HEK293T (cell line): ENCODE measurements around the gene RNU5B-1.

Experiments
- CTCF ChIA-PET: fragments of 350-600 bp; formaldehyde crosslinking; extraction: SDS; loops from one replicate; lab custom pipeline; 2021; ENCODE audit warnings: antibody characterized with exemption, inconsistent platforms; lab: Yijun Ruan, JAX
- POLR2A ChIA-PET: fragments of 350-600 bp; formaldehyde crosslinking; extraction: SDS; loops from one replicate; lab custom pipeline; 2020; ENCODE audit warnings: antibody characterized with exemption, inconsistent platforms; lab: Yijun Ruan, JAX
- DNase-seq: peaks from one replicate; pipeline ENCODE4 v3.0.0; 2012; ENCODE audit warnings: mixed read lengths; ENCODE audit errors: extremely low spot score
- ARNT ChIP-seq: fragments of 450-650 bp; IDR thresholded peaks from 2 replicates; pipeline ENCODE4 v1.6.1; 2017; ENCODE audit warnings: mild to moderate bottlenecking
- BHLHE40 ChIP-seq: fragments of 450-650 bp; IDR thresholded peaks from 2 replicates; pipeline ENCODE4 v1.6.1; 2016; ENCODE audit warnings: mild to moderate bottlenecking, moderate library complexity, borderline replicate concordance
- CTBP1 ChIP-seq: fragments of 450-650 bp; IDR thresholded peaks from 2 replicates; pipeline ENCODE4 v1.6.1; 2016; ENCODE audit warnings: borderline replicate concordance
- ELF4 ChIP-seq: fragments of 450-650 bp; IDR thresholded peaks from 2 replicates; pipeline ENCODE4 v1.6.1; 2017; ENCODE audit warnings: antibody characterized with exemption
- FOXA1 ChIP-seq: fragments of 450-650 bp; IDR thresholded peaks from 2 replicates; pipeline ENCODE4 v1.6.1; 2016; ENCODE audit warnings: mild to moderate bottlenecking
- FOXK2 ChIP-seq: fragments of 450-650 bp; IDR thresholded peaks from 2 replicates; pipeline ENCODE4 v1.6.1; 2016; ENCODE audit warnings: mild to moderate bottlenecking
- FOXM1 ChIP-seq: fragments of 450-650 bp; IDR thresholded peaks from 2 replicates; pipeline ENCODE4 v1.6.1; 2017; ENCODE audit warnings: mild to moderate bottlenecking, borderline replicate concordance
- HDGF ChIP-seq: fragments of 450-650 bp; IDR thresholded peaks from 2 replicates; pipeline ENCODE4 v1.6.1; 2017; ENCODE audit warnings: antibody characterized with exemption, borderline replicate concordance
- L3MBTL2 ChIP-seq: fragments of 450-650 bp; conservative IDR thresholded peaks from 2 replicates; pipeline ENCODE4 v1.6.1; 2016; ENCODE audit warnings: mild to moderate bottlenecking
- LEF1 ChIP-seq: fragments of 450-650 bp; IDR thresholded peaks from 2 replicates; pipeline ENCODE4 v1.6.1; 2017; ENCODE audit warnings: mild to moderate bottlenecking, borderline replicate concordance
- NFRKB ChIP-seq: fragments of 450-650 bp; IDR thresholded peaks from 2 replicates; pipeline ENCODE4 v1.6.1; 2016; ENCODE audit warnings: mild to moderate bottlenecking, moderate library complexity
- SP1 ChIP-seq: fragments of 450-650 bp; IDR thresholded peaks from 2 replicates; pipeline ENCODE4 v1.6.1; 2017
- SUZ12 ChIP-seq: fragments of 450-650 bp; IDR thresholded peaks from 2 replicates; pipeline ENCODE4 v1.6.1; 2016; ENCODE audit warnings: mild to moderate bottlenecking
- TARDBP ChIP-seq: fragments of 450-650 bp; IDR thresholded peaks from 2 replicates; pipeline ENCODE4 v1.6.1; 2016
- ZNF384 ChIP-seq: fragments of 450-650 bp; IDR thresholded peaks from 2 replicates; pipeline ENCODE4 v1.6.1; 2016
- TF ChIP-seq, protein P1 (sequence below): fragments of 450-650 bp; IDR thresholded peaks from 2 replicates; pipeline ENCODE4 v1.6.1; 2016

Gene RNU5B-1

DNA sequence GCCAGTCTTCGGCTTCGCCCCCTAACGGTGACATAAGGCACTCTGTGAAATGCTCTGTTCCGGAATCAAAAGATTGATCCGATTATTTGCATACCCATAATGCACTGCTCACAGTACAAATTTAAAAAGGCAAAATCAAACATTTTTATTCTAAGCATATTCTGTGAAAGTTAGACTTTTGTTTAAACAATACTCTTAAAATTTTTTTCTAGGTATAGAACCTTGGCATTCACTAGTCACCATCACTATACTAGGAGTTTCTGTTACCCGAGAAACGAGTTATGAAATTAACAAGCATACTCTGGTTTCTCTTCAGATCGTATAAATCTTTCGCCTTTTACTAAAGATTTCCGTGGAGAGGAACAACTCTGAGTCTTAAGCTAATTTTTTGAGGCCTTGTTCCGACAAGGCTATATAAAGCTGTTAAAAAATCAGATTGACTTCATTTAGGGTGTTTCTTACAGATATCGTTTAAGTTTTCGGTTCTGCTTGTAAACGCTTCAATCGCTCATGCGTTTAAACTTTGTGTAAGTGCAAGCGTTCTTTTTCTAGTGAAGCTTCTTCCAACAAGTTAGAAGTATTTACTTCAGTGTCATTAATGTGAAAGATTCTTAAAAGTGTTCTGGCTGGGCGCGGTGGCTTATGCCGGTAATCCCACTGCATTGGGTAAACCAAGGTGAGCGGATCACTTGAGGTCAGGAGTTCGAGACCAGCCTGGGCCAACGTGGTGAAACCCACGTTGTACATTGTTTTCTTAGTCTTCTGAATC lies at the start of gene RNU5B-1:
RNU5B-1 (plus strand) TSS at position 297 of the 769 bp plus-strand sequence.
- TF ChIP-seq ELF4 (peak; percentile 100), HDGF (no peak), ARNT (peak; percentile 65), FOXK2 (peak; percentile 97), L3MBTL2 (peak; percentile 81), CTBP1 (peak; percentile 73), SP1 (no peak), TARDBP (peak; percentile 8; the same call in 1 of the 2 replicates), BHLHE40 (peak; percentile 76), FOXM1 (peak; percentile 75), NFRKB (peak; percentile 96), FOXA1 (no peak), LEF1 (peak; percentile 93), ZNF384 (peak; percentile 79), SUZ12 (peak; percentile 74)
- TF ChIP-seq, protein P1, sequence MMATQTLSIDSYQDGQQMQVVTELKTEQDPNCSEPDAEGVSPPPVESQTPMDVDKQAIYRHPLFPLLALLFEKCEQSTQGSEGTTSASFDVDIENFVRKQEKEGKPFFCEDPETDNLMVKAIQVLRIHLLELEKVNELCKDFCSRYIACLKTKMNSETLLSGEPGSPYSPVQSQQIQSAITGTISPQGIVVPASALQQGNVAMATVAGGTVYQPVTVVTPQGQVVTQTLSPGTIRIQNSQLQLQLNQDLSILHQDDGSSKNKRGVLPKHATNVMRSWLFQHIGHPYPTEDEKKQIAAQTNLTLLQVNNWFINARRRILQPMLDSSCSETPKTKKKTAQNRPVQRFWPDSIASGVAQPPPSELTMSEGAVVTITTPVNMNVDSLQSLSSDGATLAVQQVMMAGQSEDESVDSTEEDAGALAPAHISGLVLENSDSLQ, result peak; percentile 71
- POLR2A ChIA-PET, result interaction anchor here (0.6 to 3.3 kb wide), 71 partner anchors 8 to 1703 kb away, joined by 3 to 71 read pairs (median 4); partner anchors contain the start of genes CILP, CLPX, DENND4A and DPP8
- DNase-seq, result peak; percentile 77
- CTCF ChIA-PET, result interaction anchor here (0.6 to 2.2 kb wide), 4 partner anchors 17 to 484 kb away, joined by 3 to 8 read pairs (median 4); no protein-coding TSS in a partner anchor

DNA sequence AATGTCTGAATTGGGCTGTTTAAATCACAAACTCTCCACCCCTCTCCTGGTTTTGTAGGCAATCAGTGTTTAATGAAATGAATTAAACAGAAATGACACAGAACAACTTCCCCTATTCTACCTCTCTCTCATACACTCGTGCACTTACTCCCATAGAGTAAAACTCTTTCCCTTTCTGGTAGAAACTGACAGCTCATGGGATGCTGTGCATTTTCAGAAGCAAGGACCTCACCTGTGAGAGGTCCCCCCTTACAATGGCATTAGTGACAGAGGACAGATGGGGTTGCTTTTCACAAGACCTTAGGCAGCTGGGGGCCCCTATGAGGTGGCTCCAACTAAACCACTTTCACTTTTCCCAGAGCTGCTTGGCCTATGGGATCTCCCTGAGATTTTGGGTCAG lies 49.7 kb upstream of the RNU5B-1 start:
- no peak for TF ChIP-seq BHLHE40
- TF ChIP-seq ELF4, result no peak
- no peak for TF ChIP-seq FOXM1
- TF ChIP-seq ARNT, result no peak
- TF ChIP-seq L3MBTL2, result no peak
- no peak for TF ChIP-seq FOXA1
- TF ChIP-seq ZNF384, result no peak
- TF ChIP-seq NFRKB, result no peak
- TF ChIP-seq LEF1, result no peak
- no peak for TF ChIP-seq SP1
- TF ChIP-seq HDGF, result no peak
- no peak for DNase-seq
- POLR2A ChIA-PET, result no interaction called here
- CTCF ChIA-PET, result no interaction called here

DNA sequence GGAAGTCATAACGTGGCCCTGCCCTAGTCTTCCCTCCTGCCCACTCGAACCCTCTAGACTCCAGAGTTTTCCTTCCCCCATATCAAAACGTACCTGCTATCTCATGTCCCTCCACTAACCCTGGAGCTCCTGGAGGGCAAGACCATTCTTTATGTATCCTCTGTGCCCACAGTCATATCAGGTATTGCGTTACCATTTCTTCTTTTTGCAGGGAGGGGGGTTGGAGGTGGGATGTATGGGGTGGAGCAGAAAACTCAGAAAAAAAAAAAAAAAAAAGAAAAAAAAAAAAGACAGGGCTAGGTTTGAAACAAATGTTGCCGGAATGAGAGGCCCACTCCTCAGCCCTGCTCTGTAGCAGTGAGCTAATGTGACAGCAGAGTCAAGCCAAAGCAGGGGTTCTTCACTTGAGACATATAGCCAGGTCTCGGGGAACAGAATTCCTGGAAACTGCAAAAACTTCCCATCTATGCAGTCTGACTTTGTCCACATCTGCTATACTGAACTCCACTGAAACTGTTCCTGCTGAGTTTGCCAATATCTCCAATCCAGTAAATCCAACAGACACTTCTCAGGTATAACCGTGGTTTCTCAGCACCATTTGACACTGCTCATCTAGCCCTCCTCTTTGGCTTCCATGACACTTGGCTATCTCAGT lies 48.9 kb upstream of the RNU5B-1 start:
- no peak for TF ChIP-seq FOXM1
- TF ChIP-seq BHLHE40, result no peak
- TF ChIP-seq FOXK2, result no peak
- no peak for TF ChIP-seq SUZ12
- TF ChIP-seq SP1, result no peak
- TF ChIP-seq FOXA1, result no peak
- TF ChIP-seq L3MBTL2, result no peak
- TF ChIP-seq TARDBP, result no peak
- no peak for TF ChIP-seq NFRKB
- no peak for TF ChIP-seq ZNF384
- no peak for TF ChIP-seq HDGF
- TF ChIP-seq LEF1, result no peak
- TF ChIP-seq ARNT, result no peak
- no peak for TF ChIP-seq CTBP1
- TF ChIP-seq, protein P1, result no peak
- no peak for DNase-seq
- ChIA-PET POLR2A (no interaction called here), CTCF (no interaction called here)

DNA sequence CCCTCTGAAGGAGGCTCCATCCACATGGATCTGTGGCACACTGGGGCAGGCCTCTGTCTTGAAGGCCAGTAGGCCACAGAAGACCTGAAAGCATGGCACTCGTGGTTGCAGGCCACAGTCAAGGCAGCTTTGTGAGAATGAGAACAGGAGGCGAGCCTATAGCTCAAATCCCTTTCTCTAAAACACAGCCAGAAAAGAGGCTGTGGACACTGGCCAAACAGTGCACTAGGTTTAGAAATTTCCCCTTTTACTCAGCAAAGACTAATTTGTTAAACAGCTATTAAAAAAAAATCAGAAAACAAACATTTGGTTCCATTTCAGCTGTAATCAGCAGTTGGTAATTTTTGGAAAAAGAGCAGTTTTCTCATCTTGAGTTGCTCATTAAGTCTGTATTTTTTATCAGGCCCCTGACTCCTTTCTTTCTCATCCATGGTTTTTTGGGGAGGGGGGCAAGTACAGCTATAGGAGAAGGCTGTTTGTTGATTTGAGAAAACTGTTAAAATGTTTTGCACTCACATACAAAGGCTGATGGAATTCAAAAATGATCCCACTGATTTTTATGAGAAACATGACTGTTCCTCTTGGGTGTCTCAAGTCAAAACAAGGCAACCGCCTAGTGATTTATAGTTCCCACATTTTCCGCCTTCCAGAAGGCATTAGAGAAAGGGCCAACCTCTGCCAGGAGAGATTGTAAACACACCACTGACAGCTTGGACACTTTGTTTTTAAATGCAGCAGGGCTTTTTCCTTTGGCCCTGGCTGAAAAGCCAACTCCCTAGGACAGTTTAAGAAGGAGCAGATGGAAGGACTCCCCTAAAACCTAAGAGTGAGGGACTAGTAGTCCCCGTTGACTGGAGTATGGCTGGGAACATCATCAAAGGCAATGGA lies 45.9 kb upstream of the RNU5B-1 start:
- ChIA-PET CTCF (interaction anchor here (0.6 kb wide), 1 partner anchor 185 kb away, joined by 3 read pairs; no protein-coding TSS in a partner anchor), POLR2A (no interaction called here)
- DNase-seq, result no peak
- TF ChIP-seq LEF1 (no peak), L3MBTL2 (no peak), NFRKB (no peak), SUZ12 (no peak), ELF4 (no peak)
- TF ChIP-seq, protein P1, result peak; percentile 52

DNA sequence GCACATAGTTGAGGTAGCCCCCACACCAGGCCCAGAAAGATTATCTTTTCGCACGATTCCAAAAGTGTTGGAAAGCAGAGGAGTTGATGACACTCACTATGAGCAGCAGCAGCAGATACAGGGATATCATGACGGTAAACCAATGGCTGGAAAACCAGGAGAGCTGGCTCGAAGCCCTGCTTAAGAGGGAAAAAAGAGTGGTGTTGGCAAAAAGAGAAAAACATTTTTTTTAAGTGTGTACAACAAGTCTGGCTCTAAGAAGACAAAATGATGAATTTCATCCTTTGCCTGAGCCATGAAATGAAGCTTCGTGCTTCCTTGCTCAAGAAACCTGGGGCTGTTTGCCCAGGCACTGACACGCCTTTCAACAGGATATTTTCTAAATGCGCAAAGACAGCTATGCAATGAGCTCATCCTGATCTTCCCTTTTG lies 45.1 kb upstream of the RNU5B-1 start:
- no peak for DNase-seq
- CTCF ChIA-PET, result interaction anchor here (0.6 to 1.2 kb wide), 3 partner anchors 11 to 185 kb away, joined by 3 to 4 read pairs (median 3); no protein-coding TSS in a partner anchor
- no peak for TF ChIP-seq FOXK2
- TF ChIP-seq FOXM1, result no peak
- no peak for TF ChIP-seq LEF1
- no peak for TF ChIP-seq TARDBP
- no peak for TF ChIP-seq FOXA1
- no peak for TF ChIP-seq SUZ12
- TF ChIP-seq NFRKB, result no peak
- POLR2A ChIA-PET, result interaction anchor here (1.1 kb wide), 1 partner anchor 27 kb away, joined by 4 read pairs; the partner anchor contains the start of gene PARP16
